Stimulated activated CD8-positive, alpha-beta memory T cell treated with anti-CD3 and anti-CD28 coated beads, Interleukin-12 subunit alpha, Interleukin-12 subunit beta, amount 100 ng/mL, for 1 hour (primary cell): ENCODE data around the gene KCNQ1.

Experiments used
- DNase-seq: peaks from one replicate; pipeline ENCODE4 v3.0.0-alpha.2; 2020; ENCODE audit warnings: low read depth

KCNQ1 gene

DNA sequence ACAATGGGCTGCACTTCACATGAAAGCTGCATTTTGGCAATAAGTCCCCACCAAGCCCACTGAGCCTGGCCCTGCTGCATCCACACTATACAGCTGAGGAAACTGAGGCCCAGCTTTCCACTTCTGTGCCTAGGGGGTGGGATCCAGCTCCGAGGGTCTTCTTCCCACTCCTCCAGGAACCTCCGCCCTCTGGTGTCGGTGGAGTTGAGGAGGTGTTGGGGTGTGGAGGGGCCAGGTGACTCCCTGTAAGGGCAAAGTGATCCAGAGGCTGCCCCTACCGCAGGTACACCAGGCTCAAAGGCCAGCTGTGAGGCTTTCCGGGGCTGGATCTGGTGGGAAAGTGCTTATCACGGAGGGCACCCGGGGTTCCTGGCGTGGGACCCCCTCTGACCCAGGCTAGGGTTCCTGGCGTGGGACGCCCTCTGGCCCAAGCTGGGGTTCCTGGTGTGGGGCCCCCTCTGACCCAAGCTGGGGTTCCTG lies 125.0 kb downstream of the KCNQ1 start:
- DNase-seq: no peak

GRCh38 chr11:2570211-2570811 lies 125.5 kb downstream of the KCNQ1 start:
- no peak for DNase-seq

DNA sequence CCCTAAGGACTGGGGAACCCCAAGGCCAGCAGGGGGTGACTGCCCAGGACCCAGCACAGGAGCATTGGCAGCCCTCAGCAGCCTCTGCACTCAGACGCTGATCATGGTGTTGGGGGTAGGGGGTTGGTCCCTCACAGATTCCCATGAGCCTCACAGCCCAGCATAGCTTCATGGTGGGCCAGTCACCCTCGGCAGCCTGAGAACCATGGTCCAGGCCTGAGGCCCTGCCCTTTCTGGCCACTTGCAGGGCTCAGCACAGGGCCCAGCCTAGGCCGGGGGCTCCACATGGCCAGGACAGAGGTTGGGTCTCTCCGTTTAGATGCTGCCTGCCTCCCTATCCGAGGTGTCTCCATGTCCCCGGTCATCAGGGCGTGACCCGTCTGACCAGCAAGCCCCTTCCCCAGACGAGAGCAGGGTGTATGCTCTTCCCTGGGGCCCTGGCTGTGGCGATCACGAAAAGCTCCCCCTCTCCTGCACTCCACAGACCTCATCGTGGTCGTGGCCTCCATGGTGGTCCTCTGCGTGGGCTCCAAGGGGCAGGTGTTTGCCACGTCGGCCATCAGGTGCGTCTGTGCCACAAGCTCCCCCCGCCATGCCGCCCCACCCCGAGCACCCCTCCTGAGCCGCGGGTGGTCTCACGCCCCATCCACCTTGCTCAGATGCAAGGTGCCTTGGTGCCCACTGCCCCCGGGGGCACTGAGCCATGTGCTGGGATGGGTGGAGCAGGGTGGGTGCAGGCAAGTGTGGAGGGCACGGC lies 126.2 kb downstream of the KCNQ1 start:
- DNase-seq: no peak

DNA sequence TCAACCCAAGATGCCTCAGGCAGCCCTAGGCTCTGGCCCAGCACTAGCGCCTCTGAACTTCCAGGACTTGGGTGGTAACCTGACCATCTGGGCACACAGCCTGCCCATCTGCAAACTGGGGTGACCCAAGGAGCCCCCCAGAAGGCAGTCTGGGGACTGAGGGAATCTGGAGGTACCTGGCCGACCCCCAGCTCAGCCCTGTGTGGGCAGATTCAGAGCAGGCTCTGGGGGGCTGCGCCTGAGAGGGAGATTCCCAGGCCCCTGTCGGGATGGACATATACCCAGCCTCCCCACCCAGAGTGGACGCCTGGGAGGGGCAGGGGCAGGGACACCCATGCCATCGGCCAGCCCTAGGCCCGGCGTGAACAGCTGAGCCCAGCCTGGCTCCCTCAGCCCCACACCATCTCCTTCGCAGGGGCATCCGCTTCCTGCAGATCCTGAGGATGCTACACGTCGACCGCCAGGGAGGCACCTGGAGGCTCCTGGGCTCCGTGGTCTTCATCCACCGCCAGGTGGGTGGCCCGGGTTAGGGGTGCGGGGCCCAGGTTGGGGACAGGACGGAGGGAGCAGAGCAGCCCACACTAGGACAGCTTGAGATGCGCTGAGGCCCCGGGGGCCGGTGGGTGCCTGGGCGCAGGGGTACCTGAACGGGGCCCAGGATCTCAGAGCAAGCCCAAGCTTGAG lies 126.9 kb downstream of the KCNQ1 start:
- DNase-seq: no peak

DNA sequence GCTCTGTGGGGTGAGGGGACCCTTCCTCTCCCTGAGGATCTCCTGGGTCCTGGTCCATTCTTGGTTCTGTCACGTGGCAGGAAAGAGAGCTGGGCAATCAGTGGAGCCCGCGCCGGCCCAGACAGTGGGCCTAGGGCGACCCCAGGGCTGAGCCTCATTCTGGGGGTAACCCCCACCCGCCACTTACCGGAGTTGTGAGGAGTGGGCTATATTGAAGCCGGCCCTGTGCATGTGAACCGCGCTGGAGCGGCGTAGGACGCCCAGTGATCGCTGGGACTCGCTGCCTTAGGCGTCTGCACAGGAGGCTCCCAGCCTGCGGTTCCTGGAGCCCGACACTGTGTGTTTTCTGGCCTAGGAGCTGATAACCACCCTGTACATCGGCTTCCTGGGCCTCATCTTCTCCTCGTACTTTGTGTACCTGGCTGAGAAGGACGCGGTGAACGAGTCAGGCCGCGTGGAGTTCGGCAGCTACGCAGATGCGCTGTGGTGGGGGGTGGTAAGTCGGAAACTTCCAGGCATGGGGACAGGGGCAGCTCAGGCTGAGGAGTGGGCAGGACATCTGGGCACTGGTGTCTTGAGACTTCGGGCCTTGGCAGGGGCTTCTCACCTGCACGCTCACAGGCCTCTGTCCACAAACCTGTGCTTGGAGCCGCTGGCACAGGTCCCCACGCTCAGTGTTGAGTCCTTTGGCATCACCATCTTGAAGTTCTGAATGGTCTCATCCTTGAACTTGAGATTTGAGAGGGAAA lies 127.9 kb downstream of the KCNQ1 start:
- no peak for DNase-seq

GRCh38 chr11:2573240-2574042 lies 128.6 kb downstream of the KCNQ1 start:
- no peak for DNase-seq

- no peak for DNase-seq
These were observed 129.3 kb downstream of the KCNQ1 start for GRCh38 chr11:2574043-2574552.

DNA sequence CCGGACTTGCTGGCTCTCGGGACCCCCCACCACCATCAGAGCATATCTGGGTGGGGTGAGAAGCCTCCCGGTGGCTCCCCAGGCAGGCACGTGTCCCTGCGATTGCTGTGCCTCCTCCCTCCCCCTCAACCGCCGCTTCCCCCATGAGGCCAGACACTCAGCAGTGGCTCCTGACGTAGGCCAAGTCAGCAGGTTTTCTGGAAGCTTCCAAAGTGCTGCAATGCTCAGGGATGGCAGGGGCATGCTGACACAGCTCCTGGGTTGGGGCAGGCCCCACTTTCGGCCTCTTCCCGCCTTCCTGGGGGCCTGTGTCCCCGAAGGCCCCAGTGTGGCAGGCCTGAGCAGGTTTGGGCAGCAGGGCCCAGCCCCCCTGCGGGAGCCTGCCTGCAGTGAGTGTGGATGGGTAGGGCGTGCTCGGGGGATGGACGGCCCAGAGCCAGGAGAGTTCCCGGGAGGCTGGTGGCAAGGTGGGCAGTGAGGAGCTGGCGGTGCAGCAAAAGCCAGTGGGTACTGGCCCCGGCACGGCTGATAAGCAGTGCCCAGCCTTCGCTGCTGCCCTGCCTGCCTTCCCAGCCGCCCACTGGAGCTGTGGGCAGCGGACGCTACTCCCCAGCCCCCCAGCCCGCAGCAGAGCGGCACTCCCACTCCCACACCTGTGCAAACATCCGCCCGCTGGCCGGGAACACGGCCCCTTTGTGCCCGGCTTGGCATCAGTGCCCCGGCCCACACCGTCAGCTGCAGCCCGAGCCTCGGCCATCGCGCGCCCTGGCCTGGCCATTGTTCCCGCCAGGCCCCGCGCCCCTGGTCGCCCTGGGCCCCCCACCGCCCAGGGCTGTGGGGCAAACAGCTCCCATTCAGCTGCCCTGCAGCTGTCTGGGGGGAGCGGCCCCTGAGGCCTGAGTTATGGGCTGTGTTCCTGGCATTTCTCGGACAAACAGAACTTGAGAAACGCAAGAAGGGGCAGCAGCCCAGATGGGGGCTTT lies 130.0 kb downstream of the KCNQ1 start:
- no peak for DNase-seq

DNA sequence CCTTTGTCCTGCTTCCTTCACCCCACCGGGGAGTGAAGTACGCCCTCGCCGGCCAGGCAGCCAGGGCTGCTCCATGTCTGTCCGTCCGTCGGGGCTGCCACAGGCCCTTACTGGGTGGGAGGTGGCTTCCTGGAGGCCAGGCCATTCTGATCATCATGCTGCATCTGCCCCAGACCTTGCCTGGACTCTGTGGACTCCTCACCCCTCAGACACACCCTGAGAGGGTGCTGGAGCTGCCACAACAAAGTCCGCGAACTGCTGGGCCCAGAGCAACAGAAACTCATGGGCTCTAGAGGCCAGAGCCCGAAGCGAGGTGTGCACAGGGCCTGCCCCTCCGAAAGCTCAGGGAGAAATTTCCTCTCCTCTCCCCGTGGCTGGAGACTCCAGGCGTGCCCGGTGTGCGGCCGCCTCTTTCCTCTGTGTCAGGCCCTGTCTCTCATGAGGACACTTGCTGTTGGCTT lies 130.8 kb downstream of the KCNQ1 start:
- no peak for DNase-seq

DNA sequence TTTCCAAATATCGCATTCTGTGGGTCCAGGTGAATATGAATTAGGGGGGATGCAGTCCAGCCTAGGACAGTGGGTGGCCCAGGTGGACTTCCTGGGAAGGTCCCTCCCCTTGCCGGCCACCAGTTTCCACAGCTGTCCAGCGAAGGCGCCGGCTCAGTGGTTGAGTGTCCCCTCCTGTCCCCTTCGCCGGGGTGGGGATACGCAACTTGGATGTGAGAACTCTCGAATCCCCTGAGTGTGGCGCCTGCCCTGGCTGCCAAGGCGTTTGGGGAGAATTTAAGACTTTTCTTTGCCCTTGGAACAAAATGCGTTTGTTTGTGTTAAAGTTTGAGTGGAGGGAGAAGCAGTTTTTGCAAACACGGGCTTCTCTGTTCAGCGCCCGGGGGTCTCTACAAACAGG lies 131.3 kb downstream of the KCNQ1 start:
- DNase-seq: no peak

- DNase-seq: no peak
These were observed 131.7 kb downstream of the KCNQ1 start for GRCh38 chr11:2576549-2576948.

DNA sequence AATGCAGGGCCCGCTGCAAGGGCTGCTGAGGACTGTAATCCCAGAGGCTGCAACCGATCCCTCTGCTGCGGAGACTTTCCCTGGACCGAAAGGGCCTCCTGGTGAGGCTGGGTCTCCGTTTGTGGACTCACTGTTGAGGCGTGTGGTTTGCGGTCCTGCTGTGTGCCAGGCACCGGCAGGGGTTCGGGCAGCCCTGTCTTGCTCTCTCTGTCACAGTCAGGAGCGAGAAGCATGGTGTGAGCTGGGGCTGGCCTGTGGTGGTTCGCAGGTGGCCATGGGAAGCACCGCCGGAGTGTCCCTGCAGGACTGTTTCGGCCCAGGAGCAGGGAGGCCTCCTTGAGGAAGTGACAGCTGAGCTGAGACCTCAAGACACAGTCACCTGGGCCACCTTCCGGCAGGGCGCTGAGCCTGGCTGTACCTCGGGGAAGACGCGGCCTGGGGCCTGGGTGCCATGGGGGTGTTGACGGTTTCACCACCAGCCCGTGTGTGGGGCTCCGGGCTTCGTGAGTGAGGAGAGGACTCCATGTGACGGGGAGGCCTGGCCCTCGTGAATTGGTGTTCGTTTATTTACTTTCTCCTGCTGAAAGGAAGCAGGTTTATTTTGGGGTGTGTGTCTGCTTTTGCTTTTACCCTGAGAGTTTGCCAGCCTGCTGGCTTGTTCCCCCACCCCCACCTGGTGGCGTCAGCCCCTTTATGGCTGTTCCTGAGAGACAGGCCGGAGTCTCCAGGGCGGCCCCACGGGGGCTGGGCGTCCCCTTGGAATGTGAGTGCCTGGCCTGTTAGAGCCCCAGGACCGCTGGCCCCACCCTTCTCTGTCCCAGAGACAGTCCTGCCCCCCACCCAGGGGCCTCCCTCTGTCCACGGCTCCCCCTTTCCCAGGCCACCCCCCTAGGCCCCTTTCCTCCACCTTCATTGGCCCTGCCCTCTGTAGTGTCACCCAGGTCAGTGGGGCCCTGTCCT lies 132.5 kb downstream of the KCNQ1 start:
- no peak for DNase-seq

- no peak for DNase-seq
These were observed 133.5 kb downstream of the KCNQ1 start for GRCh38 chr11:2577991-2578928.

GRCh38 chr11:2578929-2579270 lies 134.1 kb downstream of the KCNQ1 start:
- no peak for DNase-seq

GRCh38 chr11:2579315-2580060 lies 134.7 kb downstream of the KCNQ1 start:
- no peak for DNase-seq

DNA sequence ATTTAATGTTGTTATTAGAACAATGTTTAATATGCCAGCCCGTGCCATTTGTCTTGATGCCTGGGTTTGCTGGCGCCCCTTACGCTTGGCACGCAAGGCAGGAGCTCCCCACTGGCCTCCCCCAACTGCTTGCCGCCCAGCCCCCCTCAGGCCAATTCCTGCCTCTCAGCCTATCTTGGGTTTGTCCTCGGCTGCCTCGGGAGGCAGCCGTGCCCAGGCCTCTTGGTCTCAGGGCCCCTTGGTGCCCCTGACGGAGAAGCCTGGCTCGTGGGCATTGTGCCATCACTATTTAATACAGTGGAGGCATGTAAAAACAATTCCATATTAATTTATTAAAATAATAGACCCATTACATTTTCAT lies 135.2 kb downstream of the KCNQ1 start:
- DNase-seq: no peak

GRCh38 chr11:2580571-2581001 lies 135.8 kb downstream of the KCNQ1 start:
- DNase-seq: no peak
